HepG2 (cell line): ENCODE measurements around the gene P4HB. TPM values are rescaled to one million over a fixed set of nuclear protein-coding genes. Genes with fewer than 3 reads are reported as not detected.

Source experiments
- CAMTA2 ChIP-seq: sonication (generic); formaldehyde crosslinking; IDR thresholded peaks from 2 replicates; pipeline ENCODE4 v1.4.0; 2020; ENCODE audit warnings: mild to moderate bottlenecking, missing genetic modification reagents, borderline replicate concordance
- CBX1 ChIP-seq: IDR thresholded peaks from one replicate; pipeline ENCODE4 v1.6.1; 2016; ENCODE audit warnings: antibody characterized with exemption, low read depth
- EEA1 ChIP-seq: sonication (generic); formaldehyde crosslinking; IDR thresholded peaks from 2 replicates; pipeline ENCODE4 v1.5.1; 2020; ENCODE audit warnings: mild to moderate bottlenecking, missing genetic modification reagents, borderline replicate concordance
- ETV6 ChIP-seq: sonication (generic); formaldehyde crosslinking; conservative IDR thresholded peaks from 2 replicates; pipeline ENCODE4 v1.4.0; 2020; ENCODE audit warnings: missing genetic modification reagents
- HMG20B ChIP-seq: conservative IDR thresholded peaks from 2 replicates; pipeline ENCODE4 v1.6.1; 2016; ENCODE audit warnings: missing genetic modification reagents, missing compliant biosample characterization
- MED1 ChIP-seq: sonication (generic); formaldehyde crosslinking; IDR thresholded peaks from 2 replicates; pipeline ENCODE4 v1.4.0; 2020; ENCODE audit warnings: missing genetic modification reagents
- NFIB ChIP-seq: sonication (generic); formaldehyde crosslinking; IDR thresholded peaks from 2 replicates; pipeline ENCODE4 v1.9.0; 2021; ENCODE audit warnings: missing genetic modification reagents, mild to moderate bottlenecking, borderline replicate concordance
- PHF5A ChIP-seq: IDR thresholded peaks from one replicate; pipeline ENCODE4 v1.6.1; 2018; ENCODE audit warnings: low read depth, missing genetic modification reagents; ENCODE audit not compliant: unreplicated experiment
- SMAD9 ChIP-seq: sonication (generic); formaldehyde crosslinking; IDR thresholded peaks from 2 replicates; pipeline ENCODE4 v1.5.1; 2020; ENCODE audit warnings: mild to moderate bottlenecking, missing genetic modification reagents
- ZBTB3 ChIP-seq: sonication (generic); formaldehyde crosslinking; IDR thresholded peaks from 2 replicates; pipeline ENCODE4 v1.4.0; 2020; ENCODE audit warnings: low read depth, mild to moderate bottlenecking, moderate library complexity, missing genetic modification reagents, borderline replicate concordance
- ZNF235 ChIP-seq: sonication (generic); formaldehyde crosslinking; IDR thresholded peaks from 2 replicates; pipeline ENCODE4 v1.8.1; 2023; ENCODE audit warnings: mild to moderate bottlenecking, missing genetic modification reagents, borderline replicate concordance
- ZNF644 ChIP-seq: IDR thresholded peaks from 2 replicates; pipeline ENCODE4 v1.6.1; 2016; ENCODE audit warnings: low read depth
- ZNF775 ChIP-seq: sonication (generic); formaldehyde crosslinking; IDR thresholded peaks from 2 replicates; pipeline ENCODE4 v1.4.0; 2020; ENCODE audit warnings: missing genetic modification reagents, mild to moderate bottlenecking, moderate library complexity, borderline replicate concordance
- polyA plus RNA-seq, 8 experiments: library from polyadenylated mRNA; depleted of rRNA in 3 of 8; stranded (reverse) in 7 of 8; unstranded in 1 of 8; fragments of >200 nt; fragmentation: Illumina TruSeq in 4 of 8; extraction: Trizol in 4 of 8; gene quantifications; 2 replicates each; pipeline versions ENCODE4 v1.2.1 to v1.2.3, GENCODE V29; 2011 to 2016; ENCODE audit warnings: low read depth in 4 of 8, missing spikeins in 1 of 8, mixed read lengths in 1 of 8; ENCODE audit not compliant: insufficient read depth in 1 of 8
- total RNA-seq, 5 experiments: library from RNA; depleted of rRNA; stranded (reverse); fragments of >200 nt; fragmentation: Illumina TruSeq; extraction: Trizol; gene quantifications; 2 replicates each; pipeline ENCODE4 v1.2.3, GENCODE V29; 2016; ENCODE audit warnings: low read depth in 1 of 5
- TF ChIP-seq, protein P1 (sequence below): sonication (generic); formaldehyde crosslinking; IDR thresholded peaks from 2 replicates; pipeline ENCODE4 v1.4.0; 2020; ENCODE audit warnings: missing genetic modification reagents, borderline replicate concordance
- TF ChIP-seq, protein P2 (sequence below): sonication (generic); formaldehyde crosslinking; IDR thresholded peaks from 2 replicates; pipeline ENCODE4; 2020; ENCODE audit warnings: missing genetic modification reagents, mild to moderate bottlenecking, borderline replicate concordance
- TF ChIP-seq, protein P3 (sequence below): IDR thresholded peaks from 2 replicates; pipeline ENCODE4 v1.4.0; 2020; ENCODE audit warnings: mild to moderate bottlenecking, missing genetic modification reagents
- TF ChIP-seq, protein P4 (sequence below): sonication (generic); formaldehyde crosslinking; IDR thresholded peaks from 2 replicates; pipeline ENCODE4 v1.5.0; 2020; ENCODE audit warnings: missing genetic modification reagents

P4HB gene
- total and polyA plus RNA-seq, 2 of the 13 experiments (the other 11 are each of a cell fraction or from before 2014, with no cell fraction given), result 185 to 782 TPM

DNA sequence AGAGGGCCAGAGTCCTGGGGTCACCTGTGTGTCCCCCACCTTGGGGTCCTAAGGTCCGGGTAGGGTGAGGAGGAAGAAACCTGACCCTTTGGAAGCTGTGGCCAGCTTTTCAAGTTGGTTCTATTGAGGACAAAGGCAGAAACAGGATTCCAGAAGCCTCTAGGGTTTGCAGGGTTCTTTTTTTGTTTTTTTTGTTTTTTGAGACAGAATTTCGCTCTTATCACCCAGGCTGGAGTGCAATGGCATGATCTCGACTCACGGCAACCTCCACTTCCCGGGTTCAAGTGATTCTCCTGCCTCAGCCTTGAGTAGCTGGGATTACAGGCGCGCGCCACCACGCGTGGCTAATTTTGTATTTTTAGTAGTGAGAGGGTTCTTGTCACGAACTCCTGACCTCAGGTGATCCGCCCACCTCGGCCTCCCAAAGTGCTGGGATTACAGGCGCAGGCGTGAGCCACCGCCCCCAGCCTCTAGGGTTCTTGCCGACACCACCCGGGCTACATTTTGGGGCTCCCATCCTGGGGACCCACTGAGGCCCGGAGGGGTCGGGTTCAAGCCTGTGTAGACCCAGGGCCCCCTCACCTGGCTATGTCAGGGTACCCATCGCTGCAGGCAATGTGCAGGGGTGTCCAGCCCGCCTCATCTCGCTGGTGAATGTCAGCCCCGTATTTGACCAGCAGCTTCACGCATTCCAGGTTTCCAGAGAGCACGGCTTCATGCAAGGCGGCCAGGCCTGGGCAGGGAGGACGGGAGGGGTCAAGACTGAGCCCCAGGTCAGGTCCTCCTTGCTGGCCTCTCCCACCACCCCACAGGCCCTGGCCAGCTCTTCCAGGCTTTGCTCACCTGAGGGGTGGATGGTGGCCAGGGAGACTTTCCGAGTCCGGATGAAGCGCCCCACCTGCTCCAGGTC lies 26.2 kb downstream of the P4HB start (continued):
- TF ChIP-seq, protein P1, sequence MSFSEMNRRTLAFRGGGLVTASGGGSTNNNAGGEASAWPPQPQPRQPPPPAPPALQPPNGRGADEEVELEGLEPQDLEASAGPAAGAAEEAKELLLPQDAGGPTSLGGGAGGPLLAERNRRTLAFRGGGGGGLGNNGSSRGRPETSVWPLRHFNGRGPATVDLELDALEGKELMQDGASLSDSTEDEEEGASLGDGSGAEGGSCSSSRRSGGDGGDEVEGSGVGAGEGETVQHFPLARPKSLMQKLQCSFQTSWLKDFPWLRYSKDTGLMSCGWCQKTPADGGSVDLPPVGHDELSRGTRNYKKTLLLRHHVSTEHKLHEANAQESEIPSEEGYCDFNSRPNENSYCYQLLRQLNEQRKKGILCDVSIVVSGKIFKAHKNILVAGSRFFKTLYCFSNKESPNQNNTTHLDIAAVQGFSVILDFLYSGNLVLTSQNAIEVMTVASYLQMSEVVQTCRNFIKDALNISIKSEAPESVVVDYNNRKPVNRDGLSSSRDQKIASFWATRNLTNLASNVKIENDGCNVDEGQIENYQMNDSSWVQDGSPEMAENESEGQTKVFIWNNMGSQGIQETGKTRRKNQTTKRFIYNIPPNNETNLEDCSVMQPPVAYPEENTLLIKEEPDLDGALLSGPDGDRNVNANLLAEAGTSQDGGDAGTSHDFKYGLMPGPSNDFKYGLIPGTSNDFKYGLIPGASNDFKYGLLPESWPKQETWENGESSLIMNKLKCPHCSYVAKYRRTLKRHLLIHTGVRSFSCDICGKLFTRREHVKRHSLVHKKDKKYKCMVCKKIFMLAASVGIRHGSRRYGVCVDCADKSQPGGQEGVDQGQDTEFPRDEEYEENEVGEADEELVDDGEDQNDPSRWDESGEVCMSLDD (CRISPR knock-in tag), result peak; percentile 92
- peak; percentile 25; the same call in 1 of the 2 replicates for TF ChIP-seq CAMTA2 (CRISPR knock-in tag)
- no peak; the same call in 1 of the 2 replicates for TF ChIP-seq EEA1 (CRISPR knock-in tag)
- TF ChIP-seq PHF5A (CRISPR knock-in tag), result no peak
- TF ChIP-seq MED1, result no peak
- 0 out of 2 replicates have a peak, but pooled peaks have one; percentile 17 for TF ChIP-seq ZBTB3 (CRISPR knock-in tag)
- TF ChIP-seq ZNF644, result no peak
- TF ChIP-seq NFIB (CRISPR knock-in tag), result 0 out of 2 replicates have a peak, but pooled peaks have one; percentile 48
- TF ChIP-seq CBX1, result no peak
- TF ChIP-seq ZNF235 (CRISPR knock-in tag), result 0 out of 2 replicates have a peak, but pooled peaks have one; percentile 9
- TF ChIP-seq, protein P2, sequence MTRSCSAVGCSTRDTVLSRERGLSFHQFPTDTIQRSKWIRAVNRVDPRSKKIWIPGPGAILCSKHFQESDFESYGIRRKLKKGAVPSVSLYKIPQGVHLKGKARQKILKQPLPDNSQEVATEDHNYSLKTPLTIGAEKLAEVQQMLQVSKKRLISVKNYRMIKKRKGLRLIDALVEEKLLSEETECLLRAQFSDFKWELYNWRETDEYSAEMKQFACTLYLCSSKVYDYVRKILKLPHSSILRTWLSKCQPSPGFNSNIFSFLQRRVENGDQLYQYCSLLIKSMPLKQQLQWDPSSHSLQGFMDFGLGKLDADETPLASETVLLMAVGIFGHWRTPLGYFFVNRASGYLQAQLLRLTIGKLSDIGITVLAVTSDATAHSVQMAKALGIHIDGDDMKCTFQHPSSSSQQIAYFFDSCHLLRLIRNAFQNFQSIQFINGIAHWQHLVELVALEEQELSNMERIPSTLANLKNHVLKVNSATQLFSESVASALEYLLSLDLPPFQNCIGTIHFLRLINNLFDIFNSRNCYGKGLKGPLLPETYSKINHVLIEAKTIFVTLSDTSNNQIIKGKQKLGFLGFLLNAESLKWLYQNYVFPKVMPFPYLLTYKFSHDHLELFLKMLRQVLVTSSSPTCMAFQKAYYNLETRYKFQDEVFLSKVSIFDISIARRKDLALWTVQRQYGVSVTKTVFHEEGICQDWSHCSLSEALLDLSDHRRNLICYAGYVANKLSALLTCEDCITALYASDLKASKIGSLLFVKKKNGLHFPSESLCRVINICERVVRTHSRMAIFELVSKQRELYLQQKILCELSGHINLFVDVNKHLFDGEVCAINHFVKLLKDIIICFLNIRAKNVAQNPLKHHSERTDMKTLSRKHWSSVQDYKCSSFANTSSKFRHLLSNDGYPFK, result no peak
- TF ChIP-seq ZNF775 (CRISPR knock-in tag), result no peak
- TF ChIP-seq, protein P3, sequence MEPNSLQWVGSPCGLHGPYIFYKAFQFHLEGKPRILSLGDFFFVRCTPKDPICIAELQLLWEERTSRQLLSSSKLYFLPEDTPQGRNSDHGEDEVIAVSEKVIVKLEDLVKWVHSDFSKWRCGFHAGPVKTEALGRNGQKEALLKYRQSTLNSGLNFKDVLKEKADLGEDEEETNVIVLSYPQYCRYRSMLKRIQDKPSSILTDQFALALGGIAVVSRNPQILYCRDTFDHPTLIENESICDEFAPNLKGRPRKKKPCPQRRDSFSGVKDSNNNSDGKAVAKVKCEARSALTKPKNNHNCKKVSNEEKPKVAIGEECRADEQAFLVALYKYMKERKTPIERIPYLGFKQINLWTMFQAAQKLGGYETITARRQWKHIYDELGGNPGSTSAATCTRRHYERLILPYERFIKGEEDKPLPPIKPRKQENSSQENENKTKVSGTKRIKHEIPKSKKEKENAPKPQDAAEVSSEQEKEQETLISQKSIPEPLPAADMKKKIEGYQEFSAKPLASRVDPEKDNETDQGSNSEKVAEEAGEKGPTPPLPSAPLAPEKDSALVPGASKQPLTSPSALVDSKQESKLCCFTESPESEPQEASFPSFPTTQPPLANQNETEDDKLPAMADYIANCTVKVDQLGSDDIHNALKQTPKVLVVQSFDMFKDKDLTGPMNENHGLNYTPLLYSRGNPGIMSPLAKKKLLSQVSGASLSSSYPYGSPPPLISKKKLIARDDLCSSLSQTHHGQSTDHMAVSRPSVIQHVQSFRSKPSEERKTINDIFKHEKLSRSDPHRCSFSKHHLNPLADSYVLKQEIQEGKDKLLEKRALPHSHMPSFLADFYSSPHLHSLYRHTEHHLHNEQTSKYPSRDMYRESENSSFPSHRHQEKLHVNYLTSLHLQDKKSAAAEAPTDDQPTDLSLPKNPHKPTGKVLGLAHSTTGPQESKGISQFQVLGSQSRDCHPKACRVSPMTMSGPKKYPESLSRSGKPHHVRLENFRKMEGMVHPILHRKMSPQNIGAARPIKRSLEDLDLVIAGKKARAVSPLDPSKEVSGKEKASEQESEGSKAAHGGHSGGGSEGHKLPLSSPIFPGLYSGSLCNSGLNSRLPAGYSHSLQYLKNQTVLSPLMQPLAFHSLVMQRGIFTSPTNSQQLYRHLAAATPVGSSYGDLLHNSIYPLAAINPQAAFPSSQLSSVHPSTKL (CRISPR knock-in tag), result no peak
- TF ChIP-seq SMAD9 (CRISPR knock-in tag), result no peak
- peak; percentile 2; the same call in 1 of the 2 replicates for TF ChIP-seq HMG20B (CRISPR knock-in tag)
- no peak for TF ChIP-seq ETV6 (CRISPR knock-in tag)
- TF ChIP-seq, protein P4, sequence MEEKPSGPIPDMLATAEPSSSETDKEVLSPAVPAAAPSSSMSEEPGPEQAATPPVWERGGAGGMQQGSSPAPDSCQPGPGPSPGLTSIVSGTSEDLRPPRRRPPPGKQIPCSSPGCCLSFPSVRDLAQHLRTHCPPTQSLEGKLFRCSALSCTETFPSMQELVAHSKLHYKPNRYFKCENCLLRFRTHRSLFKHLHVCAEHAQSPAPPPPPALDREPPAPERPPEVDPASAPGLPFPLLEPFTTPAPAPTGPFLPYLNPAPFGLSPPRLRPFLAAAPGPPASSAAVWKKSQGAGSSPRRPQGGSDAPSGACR (CRISPR knock-in tag), result 0 out of 2 replicates have a peak, but pooled peaks have one; percentile 76
